ENCODE measurements around the gene VPS72.
A peak's percentile ranks its signal among the peaks of the same experiment; 100 is the strongest.

Gene VPS72

GRCh38 chr1:151142411-151143056 is 47.5 kb downstream of the VPS72 start:
- Histone ChIP-seq H3K9me3 (ENCODE audit: insufficient read depth, low read depth, low read length) (no peaks in the 10 kb centered on the region), H4K20me1 (ENCODE audit: insufficient read depth, low read length, poor library complexity, severe bottlenecking) (no peaks in the 10 kb centered on the region), H3F3A (ENCODE audit: low read depth) (no peaks in the 10 kb centered on the region), H2AFZ (ENCODE audit: low read length) (no peak overlapping the region), H3K4me3 (ENCODE audit: low read length, poor library complexity, severe bottlenecking) (no peak overlapping the region), H3K36me3 (ENCODE audit: insufficient read depth, low read length) (no peaks in the 10 kb centered on the region), H3K9ac (ENCODE audit: low read depth, low read length, poor library complexity, severe bottlenecking) (no peak overlapping the region), H3K79me2 (ENCODE audit: insufficient read depth, low read length) (no peaks in the 10 kb centered on the region), H3K9me2 (replicated peaks; ENCODE audit: low read depth, low read length) (no peaks in the 10 kb centered on the region), H3K4me1 (ENCODE audit: insufficient read depth, low read length, poor library complexity, severe bottlenecking) (peaks cover 7% of the 10 kb centered on the region), H3K4me2 (ENCODE audit: low read depth, low read length, poor library complexity, severe bottlenecking) (no peak overlapping the region), H3K27me3 (ENCODE audit: insufficient read depth, low read length, poor library complexity, severe bottlenecking) (peaks cover 11% of the 10 kb centered on the region)
- TF ChIP-seq CTCF (conservative IDR thresholded peaks at IDR 0.05; ENCODE audit: low read length), result no peak
- no peak for TF ChIP-seq EZH2phosphoT487 (IDR thresholded peaks at IDR 0.05; ENCODE audit: borderline replicate concordance)

GRCh38 chr1:151137789-151138188 is 52.2 kb downstream of the VPS72 start:
- Histone ChIP-seq H3K4me3 (ENCODE audit: low read length, poor library complexity, severe bottlenecking) (no peak overlapping the region), H3K36me3 (ENCODE audit: insufficient read depth, low read length) (no peaks in the 10 kb centered on the region), H3K9me3 (ENCODE audit: insufficient read depth, low read depth, low read length) (no peaks in the 10 kb centered on the region), H3K79me2 (ENCODE audit: insufficient read depth, low read length) (no peaks in the 10 kb centered on the region), H3K27me3 (ENCODE audit: insufficient read depth, low read length, poor library complexity, severe bottlenecking) (no peaks in the 10 kb centered on the region), H2AFZ (ENCODE audit: low read length) (no peak overlapping the region), H4K20me1 (ENCODE audit: insufficient read depth, low read length, poor library complexity, severe bottlenecking) (no peaks in the 10 kb centered on the region), H3K4me1 (ENCODE audit: insufficient read depth, low read length, poor library complexity, severe bottlenecking) (no peaks in the 10 kb centered on the region), H3F3A (ENCODE audit: low read depth) (no peaks in the 10 kb centered on the region), H3K9ac (ENCODE audit: low read depth, low read length, poor library complexity, severe bottlenecking) (no peak overlapping the region), H3K9me2 (replicated peaks; ENCODE audit: low read depth, low read length) (no peaks in the 10 kb centered on the region), H3K4me2 (ENCODE audit: low read depth, low read length, poor library complexity, severe bottlenecking) (no peak overlapping the region)
- TF ChIP-seq CTCF (conservative IDR thresholded peaks at IDR 0.05; ENCODE audit: low read length) (no peak), EZH2phosphoT487 (IDR thresholded peaks at IDR 0.05; ENCODE audit: borderline replicate concordance) (no peak)

GRCh38 chr1:151135433-151136385 is 54.3 kb downstream of the VPS72 start:
- H3K36me3 ChIP-seq (ENCODE audit: insufficient read depth, low read length), result no peaks in the 10 kb centered on the region
- H3K9me2 ChIP-seq (replicated peaks; ENCODE audit: low read depth, low read length), result no peaks in the 10 kb centered on the region
- H3K4me2 ChIP-seq (ENCODE audit: low read depth, low read length, poor library complexity, severe bottlenecking), result no peak overlapping the region
- H3K79me2 ChIP-seq (ENCODE audit: insufficient read depth, low read length), result no peaks in the 10 kb centered on the region
- no peak overlapping the region for H3K9ac ChIP-seq (ENCODE audit: low read depth, low read length, poor library complexity, severe bottlenecking)
- H3F3A ChIP-seq (ENCODE audit: low read depth), result no peaks in the 10 kb centered on the region
- H3K27me3 ChIP-seq (ENCODE audit: insufficient read depth, low read length, poor library complexity, severe bottlenecking), result no peaks in the 10 kb centered on the region
- no peak for TF ChIP-seq EZH2phosphoT487 (IDR thresholded peaks at IDR 0.05; ENCODE audit: borderline replicate concordance)
- peak; percentile 53 for TF ChIP-seq CTCF (conservative IDR thresholded peaks at IDR 0.05; ENCODE audit: low read length)
- no peak overlapping the region for H2AFZ ChIP-seq (ENCODE audit: low read length)
- H4K20me1 ChIP-seq (ENCODE audit: insufficient read depth, low read length, poor library complexity, severe bottlenecking), result no peaks in the 10 kb centered on the region
- no peaks in the 10 kb centered on the region for H3K9me3 ChIP-seq (ENCODE audit: insufficient read depth, low read depth, low read length)
- H3K4me3 ChIP-seq (ENCODE audit: low read length, poor library complexity, severe bottlenecking), result no peak overlapping the region
- no peaks in the 10 kb centered on the region for H3K4me1 ChIP-seq (ENCODE audit: insufficient read depth, low read length, poor library complexity, severe bottlenecking)

Data from Loucy (cell line).